ENCODE measurements around the gene USP20.

USP20 gene

DNA sequence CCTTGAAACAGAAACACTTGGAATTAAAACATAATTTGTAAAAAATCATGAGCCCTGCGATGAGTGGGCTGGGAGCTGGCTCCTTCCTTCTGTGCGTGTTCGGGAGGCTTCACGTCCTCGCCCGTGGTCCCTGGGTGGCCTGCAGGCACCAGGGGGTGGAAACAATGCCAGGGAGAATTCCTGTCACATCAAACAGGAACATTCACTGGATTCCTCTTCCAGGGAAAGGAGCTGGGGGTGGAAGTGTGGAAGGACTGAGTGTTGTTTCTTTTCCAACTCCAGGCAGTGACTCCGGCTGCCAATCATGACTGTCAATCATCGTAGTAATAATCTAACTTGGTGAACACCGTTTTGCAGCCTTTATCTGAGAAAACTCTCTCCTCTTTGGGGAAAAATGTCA, 21.6 kb upstream of the USP20 start:
- H3K9ac ChIP-seq: no peak overlapping the region
- no peak overlapping the region for H2AFZ ChIP-seq
- no peak overlapping the region for H3K4me2 ChIP-seq (ENCODE audit: low read length)
- H3K36me3 ChIP-seq (ENCODE audit: control insufficient read depth, insufficient read depth, low read length): no peaks in the 10 kb centered on the region
- no peaks in the 10 kb centered on the region for H3K79me2 ChIP-seq
- no peaks in the 10 kb centered on the region for H3K27me3 ChIP-seq (ENCODE audit: control insufficient read depth, insufficient read depth, low read length)
- H3K9me3 ChIP-seq (ENCODE audit: control insufficient read depth, low read length): no peaks in the 10 kb centered on the region
- no peak overlapping the region for H3K27ac ChIP-seq
- TF ChIP-seq, protein P1, sequence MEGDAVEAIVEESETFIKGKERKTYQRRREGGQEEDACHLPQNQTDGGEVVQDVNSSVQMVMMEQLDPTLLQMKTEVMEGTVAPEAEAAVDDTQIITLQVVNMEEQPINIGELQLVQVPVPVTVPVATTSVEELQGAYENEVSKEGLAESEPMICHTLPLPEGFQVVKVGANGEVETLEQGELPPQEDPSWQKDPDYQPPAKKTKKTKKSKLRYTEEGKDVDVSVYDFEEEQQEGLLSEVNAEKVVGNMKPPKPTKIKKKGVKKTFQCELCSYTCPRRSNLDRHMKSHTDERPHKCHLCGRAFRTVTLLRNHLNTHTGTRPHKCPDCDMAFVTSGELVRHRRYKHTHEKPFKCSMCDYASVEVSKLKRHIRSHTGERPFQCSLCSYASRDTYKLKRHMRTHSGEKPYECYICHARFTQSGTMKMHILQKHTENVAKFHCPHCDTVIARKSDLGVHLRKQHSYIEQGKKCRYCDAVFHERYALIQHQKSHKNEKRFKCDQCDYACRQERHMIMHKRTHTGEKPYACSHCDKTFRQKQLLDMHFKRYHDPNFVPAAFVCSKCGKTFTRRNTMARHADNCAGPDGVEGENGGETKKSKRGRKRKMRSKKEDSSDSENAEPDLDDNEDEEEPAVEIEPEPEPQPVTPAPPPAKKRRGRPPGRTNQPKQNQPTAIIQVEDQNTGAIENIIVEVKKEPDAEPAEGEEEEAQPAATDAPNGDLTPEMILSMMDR (IDR thresholded peaks at IDR 0.05): no peak
- no peak overlapping the region for H3K4me3 ChIP-seq (ENCODE audit: low read depth, low read length)
- H3K4me1 ChIP-seq: no peaks in the 10 kb centered on the region

DNA sequence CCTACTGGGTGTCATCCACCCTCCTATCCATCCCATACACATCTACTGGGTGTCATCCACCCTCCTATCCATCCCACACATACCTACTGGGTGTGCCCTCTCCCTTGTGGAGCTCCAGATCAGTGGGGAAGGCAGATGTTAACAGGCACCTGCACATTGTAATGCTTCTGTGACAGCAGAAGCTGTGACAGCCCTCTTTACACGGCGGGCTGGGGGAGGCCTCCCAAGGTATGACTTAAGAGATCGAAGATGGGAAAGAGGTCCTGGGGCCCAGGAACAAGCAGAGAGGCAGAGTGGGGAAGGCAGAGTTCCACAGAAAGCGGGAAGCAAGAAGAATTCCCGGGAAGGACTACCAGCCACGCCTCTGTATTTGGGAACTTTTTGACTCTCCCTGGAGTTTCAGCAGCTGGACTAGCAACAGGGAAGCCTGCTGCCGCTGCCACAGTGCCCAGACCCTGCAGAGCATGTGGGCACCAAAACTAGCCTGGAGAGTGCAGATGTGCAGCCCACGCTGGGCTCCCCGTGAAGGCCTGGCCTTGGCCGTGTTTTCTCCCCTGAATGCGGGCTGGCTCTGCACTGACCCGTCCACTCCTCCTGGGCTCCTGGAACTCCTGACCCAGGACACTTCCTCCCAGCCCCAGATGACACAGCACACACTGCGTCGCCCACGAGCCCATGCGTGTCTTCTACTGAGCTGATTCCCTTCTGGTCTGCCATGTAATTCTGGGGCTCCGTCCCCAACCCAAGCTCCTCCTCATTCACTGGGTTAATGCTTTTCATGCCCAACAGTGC, 20.6 kb upstream of the USP20 start:
- Histone ChIP-seq H3K79me2 (no peaks in the 10 kb centered on the region), H2AFZ (no peak overlapping the region), H3K27me3 (ENCODE audit: control insufficient read depth, insufficient read depth, low read length) (no peaks in the 10 kb centered on the region), H3K36me3 (ENCODE audit: control insufficient read depth, insufficient read depth, low read length) (no peaks in the 10 kb centered on the region), H3K9ac (no peak overlapping the region), H3K9me3 (ENCODE audit: control insufficient read depth, low read length) (no peaks in the 10 kb centered on the region), H3K4me1 (no peaks in the 10 kb centered on the region), H3K4me3 (ENCODE audit: low read depth, low read length) (no peak overlapping the region), H3K4me2 (ENCODE audit: low read length) (no peak overlapping the region), H3K27ac (no peak overlapping the region)
- TF ChIP-seq, protein P1 (IDR thresholded peaks at IDR 0.05): no peak

DNA sequence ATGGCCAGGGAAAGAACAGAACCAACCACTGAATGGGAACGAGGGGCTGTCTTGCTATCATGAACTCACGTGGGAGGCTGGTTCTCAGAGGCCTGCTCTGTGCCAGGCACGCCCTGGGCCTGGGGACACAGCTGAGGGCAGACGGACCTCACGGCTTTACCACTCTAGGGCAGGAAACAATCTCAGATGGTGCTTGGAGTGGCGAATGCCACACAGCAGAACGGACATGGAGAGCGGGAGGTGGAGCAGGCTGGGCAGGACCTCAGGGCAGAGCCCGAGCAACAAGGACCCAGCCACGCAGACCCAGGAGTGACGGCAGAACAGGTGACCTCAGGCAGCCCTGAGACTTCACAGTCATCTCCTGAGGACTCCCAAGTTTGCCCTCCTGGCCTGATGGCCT, 20.0 kb upstream of the USP20 start:
- Histone ChIP-seq H3K4me1 (no peaks in the 10 kb centered on the region), H3K9ac (no peak overlapping the region), H3K4me3 (ENCODE audit: low read depth, low read length) (no peak overlapping the region), H2AFZ (no peak overlapping the region), H3K27me3 (ENCODE audit: control insufficient read depth, insufficient read depth, low read length) (no peaks in the 10 kb centered on the region), H3K27ac (no peak overlapping the region), H3K79me2 (no peaks in the 10 kb centered on the region), H3K9me3 (ENCODE audit: control insufficient read depth, low read length) (no peaks in the 10 kb centered on the region), H3K4me2 (ENCODE audit: low read length) (no peak overlapping the region), H3K36me3 (ENCODE audit: control insufficient read depth, insufficient read depth, low read length) (no peaks in the 10 kb centered on the region)
- TF ChIP-seq, protein P1 (IDR thresholded peaks at IDR 0.05): no peak

DNA sequence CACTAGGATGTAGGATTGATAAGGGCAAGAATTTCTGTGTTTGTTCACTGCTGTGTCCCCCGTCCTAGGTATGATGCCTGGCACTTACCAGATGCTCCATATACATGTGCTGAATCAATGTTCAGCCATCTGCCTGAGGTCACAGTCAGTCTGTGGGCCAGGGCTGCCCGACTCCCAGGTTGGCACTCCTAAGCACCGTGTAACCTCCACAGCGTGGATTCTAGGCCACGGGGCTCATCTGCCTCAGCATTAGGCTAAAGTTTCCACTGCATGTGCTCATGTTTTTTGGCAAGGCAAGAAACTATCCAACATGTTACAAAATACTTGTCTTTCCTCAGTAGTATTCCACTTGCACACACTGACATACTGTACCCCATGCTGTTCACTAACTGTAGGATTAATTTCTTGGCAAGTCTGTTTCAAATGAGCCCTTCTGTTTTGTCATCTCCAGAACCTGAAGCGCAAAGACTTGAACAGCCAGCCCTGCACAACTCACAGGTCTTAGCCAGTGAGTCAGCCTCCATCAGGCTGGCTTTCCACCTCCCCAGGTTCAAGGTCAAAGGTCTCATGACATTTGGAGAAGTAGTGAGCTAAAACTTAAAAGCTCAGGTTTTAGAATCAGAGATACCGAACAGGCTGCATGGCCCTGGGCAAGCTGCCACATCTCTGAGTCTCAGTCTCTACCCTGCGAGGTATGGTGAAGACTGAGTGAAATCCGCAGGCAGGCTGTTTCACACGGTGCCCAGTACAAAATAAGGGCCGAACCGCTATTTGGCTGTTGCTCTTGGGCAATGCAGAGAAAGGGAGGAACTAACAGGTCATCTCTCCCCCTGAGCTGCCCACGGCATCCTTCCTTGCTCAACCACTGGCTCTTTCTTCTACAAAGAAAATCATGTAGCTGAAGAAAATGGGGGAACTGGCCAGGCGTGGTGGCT, 18.5 kb upstream of the USP20 start:
- Histone ChIP-seq H3K79me2 (no peaks in the 10 kb centered on the region), H2AFZ (no peak overlapping the region), H3K9me3 (ENCODE audit: control insufficient read depth, low read length) (no peaks in the 10 kb centered on the region), H3K27ac (no peak overlapping the region), H3K36me3 (ENCODE audit: control insufficient read depth, insufficient read depth, low read length) (no peaks in the 10 kb centered on the region), H3K4me2 (ENCODE audit: low read length) (no peak overlapping the region), H3K4me3 (ENCODE audit: low read depth, low read length) (no peak overlapping the region), H3K9ac (no peak overlapping the region), H3K4me1 (no peaks in the 10 kb centered on the region), H3K27me3 (ENCODE audit: control insufficient read depth, insufficient read depth, low read length) (no peaks in the 10 kb centered on the region)
- TF ChIP-seq, protein P1 (IDR thresholded peaks at IDR 0.05): no peak
